NCI-H1105 (cell line): ENCODE measurements around the gene SBF2.
A peak's percentile ranks its signal among the peaks of the same experiment; 100 is the strongest.

Experiments used
- DNase-seq: peaks from one replicate; lab custom pipeline; 2025; lab: John Stamatoyannopoulos, UW

The SBF2 gene

DNA sequence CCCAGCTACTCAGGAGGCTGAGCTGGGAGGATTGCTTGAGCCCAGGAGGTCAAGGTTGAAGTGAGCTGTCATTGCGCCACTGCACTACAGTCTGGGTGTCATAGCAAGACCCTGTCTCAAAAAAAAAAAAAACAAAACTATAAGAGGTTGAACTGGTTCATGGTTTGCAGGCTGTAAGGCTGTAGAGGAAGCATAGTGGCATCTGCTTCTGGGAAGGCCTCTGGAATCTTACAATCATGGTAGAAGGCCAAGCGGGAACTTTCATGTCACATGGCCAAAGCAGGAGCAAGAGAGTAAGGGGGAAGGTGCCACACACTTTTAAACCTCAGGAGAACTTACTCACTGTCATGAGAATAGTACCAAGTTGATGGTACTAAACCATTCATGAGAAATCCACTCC is 520.5 kb downstream of the SBF2 start:
- no peak for DNase-seq

DNA sequence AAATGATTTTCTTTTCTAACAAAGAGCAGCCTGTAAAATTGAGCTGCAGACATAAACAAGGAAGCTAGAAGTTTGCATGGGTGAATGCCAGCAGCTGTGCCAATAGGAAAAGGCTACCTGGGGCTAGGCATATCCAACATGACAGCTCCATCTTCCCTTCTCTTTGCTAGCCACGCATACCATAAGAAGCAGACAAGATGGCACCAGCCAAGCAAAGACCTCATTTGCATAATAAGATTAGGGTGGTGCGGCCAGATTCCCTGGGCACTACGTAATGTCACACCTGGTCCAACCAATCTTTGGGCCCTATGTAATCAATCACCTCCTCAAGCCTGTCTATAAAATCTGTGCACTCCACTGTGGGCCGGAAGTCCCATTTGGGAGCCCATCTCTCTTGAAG is 521.8 kb downstream of the SBF2 start:
- DNase-seq: no peak

DNA sequence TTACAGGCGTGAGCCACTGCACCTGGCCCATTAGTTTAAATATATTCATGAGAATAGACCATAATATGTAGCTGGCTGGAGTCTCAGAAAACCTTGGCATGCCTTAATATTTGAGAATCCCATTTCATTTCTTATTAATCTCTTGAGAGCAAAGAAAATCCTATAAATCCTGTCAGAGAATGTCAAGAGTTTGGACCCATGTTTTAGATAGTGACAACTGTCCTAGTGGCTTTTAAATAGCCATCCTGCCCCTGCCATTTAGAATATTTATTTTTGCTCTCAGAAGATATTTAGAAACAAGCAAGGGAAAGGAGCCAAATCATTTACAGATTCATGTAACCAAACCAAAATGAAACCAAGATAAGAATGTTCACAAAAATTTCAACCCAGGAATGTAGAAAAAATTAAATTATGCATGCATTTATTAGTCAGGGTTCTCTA is 522.9 kb downstream of the SBF2 start:
- no peak for DNase-seq

DNA sequence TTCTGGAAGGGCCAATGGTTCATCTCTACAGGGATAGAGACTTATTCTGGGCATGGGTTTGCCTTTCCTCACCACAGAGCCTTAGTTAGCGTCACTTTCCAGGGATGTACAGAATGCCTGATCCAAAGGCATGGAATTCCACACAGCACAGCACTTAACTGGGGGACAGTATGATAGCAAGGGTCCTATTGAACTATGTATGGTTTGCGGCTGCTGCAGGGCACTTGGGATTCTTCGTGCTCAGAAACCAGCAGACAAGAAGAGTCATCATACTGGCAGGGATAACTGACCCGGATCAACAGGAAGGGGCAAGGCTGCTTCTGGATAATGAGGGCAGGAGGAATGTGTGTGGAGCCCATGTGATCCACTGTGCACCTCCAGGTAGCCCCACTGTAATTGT is 524.4 kb downstream of the SBF2 start:
- DNase-seq: no peak

DNA sequence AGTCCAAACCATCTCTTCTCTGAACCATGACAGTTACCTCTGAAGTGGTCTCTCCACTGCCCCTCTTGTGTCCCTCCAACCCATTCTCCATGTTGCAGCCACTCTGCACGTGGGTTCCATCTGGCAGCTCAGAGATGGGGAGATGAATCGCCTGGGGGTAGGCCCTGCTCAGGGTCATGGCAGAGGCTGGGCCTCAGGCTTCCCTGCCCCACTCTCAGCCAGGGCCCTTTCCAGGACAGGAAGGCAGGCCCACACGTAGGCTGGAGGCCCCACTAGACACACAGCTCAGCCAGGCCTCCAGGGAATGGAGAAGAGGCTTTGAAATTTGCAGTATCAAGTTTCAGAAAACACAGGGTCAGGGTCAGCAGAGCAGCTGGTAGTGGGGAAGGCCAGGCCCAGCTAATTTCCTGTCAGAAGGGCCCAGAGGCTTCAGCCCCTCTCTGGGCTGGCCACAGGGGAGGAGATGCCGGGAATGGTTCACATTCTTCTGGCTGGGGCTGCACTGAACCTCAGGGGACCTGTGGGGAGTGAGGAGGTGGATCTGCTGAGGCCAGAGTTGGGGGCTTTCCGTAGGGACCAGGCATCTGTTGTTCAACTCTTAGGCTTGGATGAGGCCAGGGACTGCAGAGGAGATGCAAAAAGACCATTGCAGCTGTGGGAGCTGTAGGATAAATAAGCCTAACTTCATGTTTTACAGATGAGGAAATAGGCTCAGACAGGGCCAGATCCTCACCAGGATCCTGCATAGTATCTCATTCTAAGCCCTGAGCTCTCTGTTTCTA is 528.5 kb downstream of the SBF2 start:
- no peak for DNase-seq

DNA sequence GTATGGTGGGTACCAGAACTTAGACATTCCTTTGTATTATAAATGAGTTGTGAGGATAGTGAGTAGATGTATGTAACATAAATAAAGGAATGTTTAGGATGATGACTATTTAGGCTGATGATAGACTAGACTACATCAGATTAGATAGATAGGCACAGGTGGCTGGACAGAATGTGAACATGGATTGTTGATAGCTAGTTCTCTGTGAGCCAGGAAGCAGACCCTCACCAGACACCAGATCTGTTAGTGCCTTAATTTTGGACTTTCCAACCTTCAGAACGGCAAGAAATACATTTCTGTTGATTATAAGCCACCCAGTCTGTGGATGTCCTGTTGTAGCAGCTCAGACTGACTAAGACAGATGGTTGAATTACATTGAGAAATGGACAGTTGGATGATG is 530.7 kb downstream of the SBF2 start:
- DNase-seq: no peak

DNA sequence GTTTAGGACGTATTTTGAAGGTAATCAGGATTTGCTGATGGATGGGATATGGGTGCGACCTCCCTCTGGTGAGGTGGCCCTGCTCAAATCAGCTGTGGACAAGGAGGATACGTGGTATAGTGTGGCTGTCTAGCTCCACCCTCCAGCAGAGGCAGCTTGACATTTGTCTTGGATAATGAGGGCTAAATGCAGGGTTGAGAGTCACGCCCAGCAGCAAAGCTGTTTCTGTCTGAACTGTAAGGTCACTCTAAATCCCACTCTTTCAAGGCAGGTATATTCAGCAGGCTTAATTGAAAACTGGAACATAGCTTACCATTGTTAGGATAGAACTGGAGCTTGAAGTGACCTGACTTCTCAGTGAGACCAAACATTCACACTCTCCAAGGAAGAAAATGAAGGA is 531.5 kb downstream of the SBF2 start:
- no peak for DNase-seq

DNA sequence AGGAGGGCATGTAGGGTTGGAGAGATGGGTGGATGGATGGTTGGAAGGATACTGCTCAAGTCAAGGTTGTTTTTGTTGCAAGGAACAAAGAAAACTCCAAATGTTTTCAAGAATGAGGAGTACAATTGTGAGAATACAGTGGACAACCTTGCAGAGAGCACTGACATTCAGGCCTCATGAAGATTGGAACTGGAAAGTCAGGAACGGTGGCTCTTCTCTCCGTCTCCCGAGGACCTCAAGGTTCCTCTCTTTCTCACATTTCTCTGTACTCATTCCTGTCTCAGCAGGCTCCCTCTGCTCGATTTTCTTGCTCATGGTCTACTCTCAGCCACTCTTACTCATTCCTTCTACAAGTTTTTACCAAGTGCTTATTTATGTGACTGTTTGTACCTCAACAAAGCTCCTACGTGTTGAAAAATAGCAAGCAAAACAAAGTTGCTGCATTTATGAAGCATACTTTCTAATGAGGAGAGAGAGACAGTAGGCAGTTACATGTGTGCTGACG is 532.5 kb downstream of the SBF2 start:
- DNase-seq: no peak

DNA sequence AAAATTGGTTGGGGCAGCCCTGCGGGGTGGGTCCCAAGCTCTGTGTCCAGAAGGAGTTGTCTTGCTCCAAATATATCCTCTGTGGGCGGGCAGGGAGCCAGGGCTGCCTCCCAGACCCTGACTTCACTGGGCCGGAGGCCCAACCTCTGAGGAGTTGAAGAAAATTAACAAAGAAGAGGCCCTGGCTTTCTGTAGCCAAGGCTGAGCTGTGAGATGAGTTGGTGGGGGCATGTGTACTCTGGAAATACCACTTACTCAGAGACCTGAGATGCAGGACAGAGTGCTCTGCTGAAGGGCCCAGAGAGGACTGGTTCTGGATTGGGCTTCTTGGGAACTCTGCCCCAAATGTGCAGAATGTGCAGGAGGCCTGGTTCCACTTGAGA is 533.8 kb downstream of the SBF2 start:
- DNase-seq: no peak

DNA sequence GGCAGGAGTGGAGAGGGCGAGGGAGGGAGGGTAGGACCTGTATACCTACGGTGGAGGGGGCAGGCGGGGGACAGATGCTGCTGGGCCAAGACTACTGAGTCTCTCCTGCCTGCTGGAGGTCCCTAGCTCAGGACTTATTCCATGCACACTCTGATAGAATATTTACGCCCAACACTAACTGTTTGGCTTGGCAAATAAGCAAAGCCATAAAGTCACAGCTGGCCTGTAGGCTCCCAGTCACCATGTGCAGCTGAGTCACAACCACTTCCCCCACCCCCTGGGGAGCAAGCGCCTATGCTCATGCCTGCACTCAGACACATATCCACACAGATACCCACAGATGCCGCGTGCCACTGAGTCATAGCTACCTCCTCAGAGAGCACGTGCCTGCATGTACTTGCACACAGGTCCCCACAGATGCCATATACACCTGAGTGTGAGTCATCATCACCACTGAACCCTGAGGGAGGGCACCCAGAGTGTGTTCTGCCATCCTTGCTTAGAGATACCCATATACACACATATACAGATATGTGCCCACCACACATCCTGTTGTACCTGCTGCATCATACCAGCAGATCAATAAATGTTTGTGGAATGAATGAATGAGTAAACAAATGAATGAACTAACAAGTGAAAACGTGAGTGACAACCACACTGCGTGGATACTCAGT is 534.4 kb downstream of the SBF2 start:
- no peak for DNase-seq

DNA sequence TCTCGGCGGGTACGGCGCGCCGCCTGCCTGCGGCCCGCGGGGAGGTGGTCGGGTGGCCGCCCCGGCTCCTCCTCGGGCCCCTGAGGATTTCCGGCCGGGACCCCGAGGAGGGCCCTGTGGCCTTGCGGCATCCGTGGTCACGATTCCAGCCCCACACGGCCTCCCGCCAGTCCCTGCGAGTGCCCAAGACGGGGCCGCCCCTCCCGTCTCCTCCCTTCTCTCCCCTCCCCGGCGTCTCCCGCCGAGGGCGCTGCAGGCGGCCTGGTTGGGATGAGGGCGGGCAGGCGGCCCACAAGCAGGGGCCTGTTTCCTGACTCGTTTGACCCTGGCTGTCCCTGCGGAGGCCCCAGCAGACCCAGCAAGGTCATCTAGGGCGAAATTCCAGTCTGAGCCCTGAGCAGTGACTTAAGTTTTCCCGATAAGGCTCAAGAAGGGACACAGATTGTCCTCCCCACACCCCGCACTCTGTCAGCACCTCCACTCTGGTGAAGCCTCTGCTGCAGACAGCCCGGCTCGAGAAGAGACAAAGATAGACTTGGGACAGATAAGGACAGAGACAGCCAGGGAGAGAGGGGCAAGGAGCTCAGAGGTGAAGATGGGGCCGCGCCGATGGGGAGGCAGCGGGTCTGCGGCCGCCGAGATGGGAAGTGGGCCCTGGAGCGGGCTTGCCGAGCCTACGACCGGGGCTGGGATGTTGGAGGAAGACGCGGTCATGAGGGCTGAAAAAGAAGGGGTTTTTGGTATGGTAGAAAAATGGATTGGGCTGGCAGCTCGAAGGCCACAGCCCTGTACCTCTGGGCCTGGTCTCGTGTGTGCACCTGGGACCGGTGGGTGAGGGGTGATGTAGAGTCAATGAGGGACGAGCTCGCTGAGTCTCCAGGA is 535.1 kb downstream of the SBF2 start:
- DNase-seq: peak; percentile 52

DNA sequence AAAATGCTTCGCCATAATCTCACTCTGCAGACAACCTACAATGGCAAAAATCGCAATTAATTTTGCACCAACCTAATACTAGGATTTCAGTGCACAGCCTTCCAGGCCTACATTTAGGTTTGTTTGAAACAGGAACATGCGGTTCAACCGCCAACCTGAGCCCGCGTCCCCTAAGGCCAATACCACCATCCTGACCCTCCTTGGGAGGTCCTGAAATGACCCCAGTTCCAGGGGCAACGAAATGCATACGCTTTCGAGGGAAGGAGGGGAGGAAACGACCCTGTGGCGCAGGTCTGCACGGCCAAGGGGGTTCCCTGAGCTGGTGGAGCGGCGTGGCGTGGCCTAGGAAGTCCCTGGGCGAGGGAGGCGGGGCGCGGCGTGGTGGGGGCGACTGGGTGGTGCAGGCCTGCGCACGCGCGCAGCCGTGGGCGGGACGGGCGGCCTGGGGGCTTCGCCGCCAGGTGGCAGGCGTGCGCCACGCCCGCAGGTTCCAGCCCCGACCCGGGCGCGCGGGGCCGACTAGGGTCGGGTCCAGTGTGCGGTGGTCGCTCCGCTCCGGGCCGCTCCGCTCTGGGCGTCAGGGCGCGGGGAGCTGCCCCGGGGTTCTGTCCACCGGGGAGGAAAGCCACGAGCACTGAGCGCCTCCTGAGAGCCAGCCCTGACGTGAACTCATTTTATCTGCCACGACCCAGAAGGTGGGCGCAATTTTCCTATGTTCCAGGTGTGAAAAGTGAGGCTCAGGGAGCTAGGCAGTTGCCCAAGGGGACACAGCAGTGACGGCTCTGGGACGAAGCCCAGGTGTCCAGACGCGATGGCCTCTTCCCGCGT is 536.0 kb downstream of the SBF2 start:
- peak; percentile 73 for DNase-seq

DNA sequence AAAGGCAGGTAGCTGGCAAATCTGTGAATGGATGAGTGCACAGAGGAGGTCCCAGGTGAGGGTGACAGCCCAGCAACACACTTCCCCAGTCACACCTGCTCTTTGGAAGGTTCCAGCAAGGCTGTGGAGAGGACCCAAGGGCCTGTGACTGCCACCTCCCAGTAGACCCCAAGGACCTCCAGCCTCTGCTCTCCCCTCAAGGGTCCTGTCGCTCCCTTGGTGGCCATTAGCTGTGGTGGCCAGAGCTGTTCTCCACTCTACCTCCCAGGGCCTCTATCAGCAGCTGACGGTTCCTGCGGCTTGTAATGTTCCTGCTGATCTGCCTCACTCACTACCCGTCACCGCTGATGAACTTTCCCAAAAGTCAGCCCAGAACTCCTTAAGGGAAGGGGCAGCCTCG is 537.1 kb downstream of the SBF2 start:
- no peak for DNase-seq

DNA sequence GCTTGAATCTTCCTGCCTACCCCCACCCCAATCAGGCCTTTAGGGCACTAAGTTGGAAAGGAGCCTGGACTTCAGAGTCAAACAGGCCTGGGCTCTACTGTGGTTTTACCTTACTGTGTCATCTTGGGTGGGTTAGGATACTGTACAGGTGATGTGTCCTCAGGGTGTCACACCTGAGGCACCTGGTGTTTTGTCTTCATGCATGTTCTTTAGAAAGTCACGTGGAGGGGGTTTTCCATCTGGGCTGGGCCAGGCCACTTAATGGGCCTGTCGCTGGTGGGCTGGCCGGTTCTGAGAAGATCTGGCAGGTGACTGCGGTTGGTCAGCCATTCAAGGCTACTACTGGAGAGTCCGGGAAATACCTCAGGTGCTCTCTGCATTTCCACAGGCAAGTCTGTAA is 537.6 kb downstream of the SBF2 start:
- no peak for DNase-seq

DNA sequence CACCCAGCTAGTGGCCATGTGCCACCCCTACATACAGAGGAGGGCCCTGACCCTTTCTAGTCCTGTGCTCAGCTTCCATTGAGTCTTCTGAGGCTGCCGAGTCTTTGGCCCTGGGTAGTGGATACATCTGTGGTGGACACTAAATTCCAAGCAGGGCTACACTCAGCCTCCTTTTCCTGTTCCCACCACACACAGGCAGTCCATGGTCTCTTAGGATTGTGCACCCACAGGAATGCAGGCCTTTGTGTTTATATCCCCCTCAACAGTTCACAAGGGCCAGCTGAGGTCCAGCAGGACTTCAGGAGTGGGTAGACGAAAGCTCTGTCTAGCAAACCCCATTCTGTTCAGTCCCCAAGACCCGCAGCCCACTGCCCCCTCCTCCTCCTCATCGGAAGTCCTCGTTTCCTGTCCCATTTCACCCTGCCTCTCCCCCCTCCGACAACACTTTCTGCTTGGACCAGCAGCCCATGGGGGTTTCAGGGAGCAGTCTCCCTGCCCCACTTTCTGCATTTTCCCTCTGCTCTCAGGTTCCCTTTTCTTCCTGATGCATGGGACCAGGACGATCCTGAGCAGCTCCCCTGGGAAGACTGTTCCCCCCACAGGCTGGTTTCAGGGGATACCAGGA is 538.3 kb downstream of the SBF2 start:
- DNase-seq: no peak

DNA sequence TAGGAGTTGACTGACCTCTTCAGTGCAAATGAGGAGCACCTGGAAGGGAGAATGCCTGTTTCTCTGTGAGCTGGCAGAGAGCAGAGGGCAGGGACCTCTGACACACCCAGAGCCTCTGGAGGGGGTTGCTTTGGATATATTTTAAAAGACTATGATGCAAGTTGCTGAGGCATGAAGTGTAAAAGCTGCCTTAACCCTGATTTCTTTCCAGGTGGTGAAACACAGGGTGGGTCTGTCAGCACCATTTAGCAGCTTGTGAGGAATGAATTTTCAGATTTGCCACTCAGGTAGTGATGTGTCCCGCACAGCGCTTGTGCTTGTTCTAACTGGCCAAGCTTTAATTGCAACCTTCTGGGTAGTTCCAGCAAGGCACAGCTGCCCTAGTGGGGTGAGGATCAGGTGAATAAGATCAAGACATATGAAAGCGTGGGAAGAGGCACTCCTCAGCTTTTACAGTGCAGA is 540.0 kb downstream of the SBF2 start:
- DNase-seq: no peak

DNA sequence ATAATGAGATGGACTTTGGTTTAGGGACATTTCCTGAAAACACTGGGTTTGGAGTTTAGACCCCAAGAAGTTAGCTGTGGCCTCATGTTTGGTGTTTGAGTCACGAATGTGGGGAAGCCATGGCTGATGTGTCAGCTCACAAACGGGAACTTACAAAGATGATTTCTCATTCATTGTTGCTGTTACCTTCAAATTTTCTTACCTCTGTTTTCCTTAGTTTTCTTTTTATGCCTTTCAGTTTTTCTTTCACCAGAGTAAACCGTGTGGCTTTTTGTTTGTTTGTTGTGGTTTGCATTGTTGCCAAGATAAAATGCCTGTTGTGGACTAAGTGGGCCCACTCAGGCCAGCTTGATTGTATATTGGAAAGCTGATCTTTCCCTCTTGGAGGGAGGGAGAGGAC is 541.0 kb downstream of the SBF2 start:
- no peak for DNase-seq

DNA sequence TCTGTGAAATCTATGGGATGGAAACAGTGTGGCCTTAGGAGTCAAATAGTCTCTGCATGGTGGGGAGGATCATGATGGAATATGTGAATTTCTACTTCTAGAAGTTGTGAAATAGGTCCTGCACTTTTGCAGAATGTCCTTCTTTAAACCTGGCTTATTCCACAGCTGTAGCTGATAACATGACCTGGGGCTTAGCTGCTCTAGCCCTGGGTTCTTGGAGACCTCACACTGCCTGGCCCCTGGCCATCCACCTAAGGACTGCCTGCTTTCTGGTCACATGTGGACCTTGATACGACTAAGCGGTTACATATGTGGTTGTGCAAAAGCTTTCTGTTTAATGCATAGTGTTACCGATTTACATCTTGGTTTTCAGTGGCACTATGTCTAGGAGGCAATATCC is 541.9 kb downstream of the SBF2 start:
- DNase-seq: no peak

DNA sequence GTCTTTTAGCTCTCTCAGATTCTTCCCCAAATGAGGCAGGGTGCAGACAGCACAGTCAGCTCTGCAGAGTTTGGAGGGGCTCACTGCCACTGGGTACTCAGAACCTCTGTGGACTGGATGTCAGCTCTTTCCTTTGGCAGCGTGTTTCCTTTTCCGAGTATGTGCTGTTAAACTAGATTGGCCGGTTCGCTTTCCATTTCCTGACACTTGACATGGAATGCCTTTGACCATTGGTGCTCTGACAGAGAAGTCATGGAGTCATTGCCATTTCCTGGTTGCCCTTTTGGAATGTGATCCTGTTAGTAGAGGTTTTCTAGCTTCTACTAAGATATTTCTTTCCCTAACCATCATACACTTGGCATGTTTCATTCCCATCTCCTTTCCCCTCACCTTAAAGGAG is 543.5 kb downstream of the SBF2 start:
- DNase-seq: no peak

DNA sequence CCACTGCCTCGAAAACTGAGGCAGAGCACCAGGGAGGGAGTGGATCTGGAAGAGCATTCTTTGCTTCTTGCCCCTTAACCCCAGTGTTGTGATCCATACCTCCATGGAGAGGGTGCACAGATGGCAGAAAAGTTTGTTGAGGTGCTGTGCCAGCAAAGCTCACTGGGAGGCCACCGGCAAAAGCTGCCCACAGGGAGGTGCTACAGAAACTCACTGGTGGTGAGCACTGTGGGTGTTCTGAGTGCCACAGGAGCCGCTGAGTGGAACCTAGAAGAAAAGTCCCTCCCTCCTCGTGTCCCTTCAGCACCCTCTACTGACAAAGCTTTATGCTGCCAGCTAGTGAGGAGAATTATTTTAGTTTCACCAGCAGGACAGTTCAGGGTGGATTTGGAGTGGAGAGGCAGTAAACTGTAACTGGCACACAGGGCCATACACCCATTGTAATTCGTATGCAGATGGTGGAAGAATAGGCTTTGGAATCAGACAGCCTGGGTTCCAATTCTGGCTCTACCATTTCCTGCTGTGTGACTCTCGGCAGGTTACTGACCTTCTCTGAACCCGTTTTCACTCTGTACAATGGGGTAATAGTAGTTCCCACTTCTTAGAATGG is 545.6 kb downstream of the SBF2 start:
- no peak for DNase-seq

DNA sequence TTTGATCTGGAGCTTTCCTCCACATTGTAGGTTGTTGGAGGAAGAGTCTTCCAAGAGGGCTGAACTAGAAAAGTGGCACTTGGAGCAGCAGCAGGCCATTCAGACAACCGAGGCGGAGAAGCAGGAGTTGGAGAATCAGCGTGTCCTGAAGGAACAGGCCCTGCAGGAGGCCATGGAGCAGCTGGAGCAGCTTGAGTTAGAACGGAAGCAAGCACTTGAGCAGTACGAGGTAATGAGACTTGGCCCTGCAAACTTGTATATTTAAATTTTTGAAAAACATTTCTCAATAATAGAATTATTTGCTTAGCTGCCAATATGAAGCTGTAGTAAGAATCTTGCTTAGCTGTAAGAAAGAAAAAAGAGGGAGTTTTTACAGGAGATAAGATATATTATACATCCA is 546.2 kb downstream of the SBF2 start:
- no peak for DNase-seq
